ENCODE measurements around the gene APBA2.
"Not testable (repeated sequence)": the region's sequence is repeated elsewhere in the genome, so short reads cannot be mapped to it uniquely, and the experiment has no call there.

Gene APBA2

DNA sequence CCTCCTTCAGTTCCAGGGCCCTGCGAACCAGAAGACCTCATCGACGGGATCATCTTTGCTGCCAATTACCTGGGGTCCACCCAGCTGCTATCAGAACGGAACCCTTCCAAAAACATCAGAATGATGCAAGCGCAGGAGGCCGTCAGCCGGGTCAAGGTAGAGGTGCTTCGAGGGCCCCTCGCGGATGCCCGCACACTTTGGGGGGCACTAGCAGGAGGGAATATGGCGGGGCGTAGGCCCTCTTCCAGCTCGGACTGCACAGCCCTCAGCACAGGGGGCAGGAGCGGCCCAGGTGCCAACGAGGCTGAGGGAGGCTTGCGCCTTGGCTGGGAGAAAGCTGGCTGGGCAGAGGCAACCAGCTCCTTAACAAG, 207.3 kb downstream of the APBA2 start:
- H3K4me1 ChIP-seq, result no peaks in the 10 kb centered on the region
- in situ Hi-C loops (cut with MboI; ENCODE audit: low sequenced_read_pairs), result no loop called here
- H3K4me3 ChIP-seq, result no peak overlapping the region
- no peaks in the 10 kb centered on the region for H3K9me3 ChIP-seq
- no peak for DNase-seq (ENCODE audit: low spot score in 2 of 2)
- no peaks in the 10 kb centered on the region for H3K36me3 ChIP-seq (replicated peaks)
- H3K27me3 ChIP-seq (ENCODE audit: low read depth), result no peaks in the 10 kb centered on the region

DNA sequence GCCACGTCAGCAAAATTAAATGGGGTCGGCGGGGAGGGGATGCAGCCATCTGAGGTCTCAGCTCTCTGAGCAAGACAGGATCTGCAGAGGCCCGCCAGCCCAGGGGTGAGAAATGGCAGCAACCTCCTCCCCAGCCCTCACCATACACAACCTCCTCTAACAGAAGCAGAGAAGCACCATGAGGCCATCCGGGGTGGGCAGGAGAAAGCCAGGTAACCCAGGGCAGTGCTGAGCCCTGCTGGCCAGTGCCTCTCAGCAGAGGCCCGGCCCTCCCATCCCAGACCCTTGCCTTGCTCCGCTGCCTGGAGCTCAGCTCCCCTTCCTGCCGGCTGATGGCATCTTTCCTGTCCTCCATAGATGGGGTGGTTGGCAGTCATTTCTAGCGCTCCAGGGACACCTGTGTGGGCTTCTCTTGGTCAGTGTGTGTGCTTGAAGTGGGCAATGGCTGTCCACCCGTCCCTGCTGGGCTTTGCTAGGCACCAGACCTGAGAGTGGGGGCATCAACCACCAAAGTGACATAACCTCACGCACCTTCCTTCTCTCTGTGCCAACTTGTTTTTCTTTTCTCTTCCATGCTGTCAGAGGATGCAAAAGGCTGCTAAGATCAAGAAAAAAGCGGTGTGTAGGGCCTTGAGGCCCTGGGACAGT, 208.0 kb downstream of the APBA2 start:
- H3K9me3 ChIP-seq, result no peaks in the 10 kb centered on the region
- H3K4me1 ChIP-seq, result no peaks in the 10 kb centered on the region
- in situ Hi-C loops (cut with MboI; ENCODE audit: low sequenced_read_pairs), result no loop called here
- H3K27me3 ChIP-seq (ENCODE audit: low read depth), result no peaks in the 10 kb centered on the region
- no peak overlapping the region for H3K4me3 ChIP-seq
- H3K36me3 ChIP-seq (replicated peaks), result no peaks in the 10 kb centered on the region
- DNase-seq (ENCODE audit: low spot score in 2 of 2), result no peak

DNA sequence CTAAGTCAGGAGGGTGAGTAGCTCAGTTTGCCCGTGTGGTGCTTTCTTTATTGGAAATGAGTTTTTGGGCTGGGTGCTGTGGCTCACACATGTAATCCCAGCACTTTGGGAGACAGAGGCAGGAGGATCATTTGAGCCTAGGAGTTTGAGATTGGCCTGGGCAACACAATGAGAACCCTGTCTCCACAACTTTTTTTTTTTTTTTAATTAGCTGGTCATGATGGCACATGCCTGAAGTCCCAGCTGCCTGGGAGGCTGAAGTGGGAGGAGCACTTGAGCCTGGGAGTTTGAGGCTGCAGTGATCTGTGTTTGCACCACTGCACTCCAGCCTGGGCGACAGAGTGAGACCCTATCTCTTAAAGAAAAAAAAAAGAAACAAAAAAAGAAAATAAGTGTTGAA, 208.9 kb downstream of the APBA2 start:
- H3K4me1 ChIP-seq, result no peaks in the 10 kb centered on the region
- in situ Hi-C loops (cut with MboI; ENCODE audit: low sequenced_read_pairs), result no loop called here
- no peaks in the 10 kb centered on the region for H3K27me3 ChIP-seq (ENCODE audit: low read depth)
- H3K4me3 ChIP-seq, result no peak overlapping the region
- H3K9me3 ChIP-seq, result no peaks in the 10 kb centered on the region
- H3K36me3 ChIP-seq (replicated peaks), result no peaks in the 10 kb centered on the region
- DNase-seq (ENCODE audit: low spot score in 2 of 2), result no peak

DNA sequence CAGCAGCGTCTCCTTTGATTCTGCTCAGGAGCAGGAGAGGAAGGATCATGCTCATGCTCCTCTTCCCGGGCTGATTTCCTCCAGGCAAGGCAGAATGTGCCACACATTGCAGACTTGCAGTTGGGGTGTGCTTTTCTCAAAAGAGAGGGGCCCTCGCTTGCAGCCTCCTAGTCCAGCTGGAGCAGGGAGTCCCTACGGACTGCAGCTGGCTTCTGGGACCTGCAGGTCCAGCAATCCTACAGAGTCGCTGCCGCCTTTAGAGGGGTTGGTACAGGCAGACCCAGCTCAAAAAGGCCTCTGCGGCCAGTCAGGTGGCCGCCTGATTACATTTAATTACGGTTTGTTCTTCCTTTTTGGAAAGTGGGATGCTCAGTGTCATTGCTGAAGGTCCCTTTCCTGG, 210.0 kb downstream of the APBA2 start:
- Histone ChIP-seq H3K27me3 (ENCODE audit: low read depth) (no peaks in the 10 kb centered on the region), H3K4me1 (no peaks in the 10 kb centered on the region), H3K36me3 (replicated peaks) (no peaks in the 10 kb centered on the region), H3K9me3 (no peaks in the 10 kb centered on the region), H3K4me3 (no peak overlapping the region)
- in situ Hi-C loops (cut with MboI; ENCODE audit: low sequenced_read_pairs), result no loop called here
- no peak for DNase-seq (ENCODE audit: low spot score in 2 of 2)

DNA sequence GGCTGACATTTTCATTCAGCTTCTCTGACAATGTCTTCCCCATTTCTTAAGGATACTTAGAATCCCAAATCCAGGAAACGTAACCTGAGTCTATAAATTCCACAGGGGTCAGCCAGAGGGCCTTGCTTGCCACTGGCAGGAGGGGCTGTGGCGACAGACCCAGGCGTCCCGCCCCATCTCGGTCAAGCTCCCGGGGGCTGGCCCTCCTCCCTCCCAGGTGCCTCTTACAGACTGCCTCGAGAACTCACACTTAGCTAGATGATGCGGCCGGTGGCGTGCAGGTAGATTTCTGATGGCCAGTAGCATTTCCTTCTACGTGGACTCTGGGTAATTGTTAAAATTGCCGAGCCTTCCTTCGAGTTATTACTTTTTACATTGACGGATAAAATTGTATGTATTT, 211.4 kb downstream of the APBA2 start:
- DNase-seq (ENCODE audit: low spot score in 2 of 2), result no peak
- in situ Hi-C loops (cut with MboI; ENCODE audit: low sequenced_read_pairs), result no loop called here

DNA sequence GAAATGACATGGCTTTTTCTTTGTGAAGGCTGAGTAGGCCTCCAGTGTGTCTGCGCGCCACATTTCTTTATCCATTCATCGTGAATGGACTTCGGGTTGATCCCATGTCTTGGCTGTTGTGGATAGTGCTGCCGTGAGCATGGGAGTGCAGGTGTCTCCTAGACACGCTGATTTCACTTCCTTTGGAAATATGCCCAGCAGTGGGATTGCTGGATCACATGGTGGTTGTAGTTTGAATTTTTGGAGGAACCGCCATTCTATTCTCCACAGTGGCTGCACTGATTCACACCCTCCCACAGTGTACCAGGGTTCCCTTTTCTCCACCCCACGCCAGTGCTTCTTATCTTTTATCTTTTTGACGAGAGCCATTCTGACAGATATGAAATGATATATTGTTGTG, 212.2 kb downstream of the APBA2 start:
- Histone ChIP-seq H3K4me3 (no peak overlapping the region), H3K9me3 (no peaks in the 10 kb centered on the region), H3K36me3 (replicated peaks) (no peaks in the 10 kb centered on the region), H3K4me1 (peaks cover 10% of the 10 kb centered on the region), H3K27me3 (ENCODE audit: low read depth) (no peaks in the 10 kb centered on the region)
- no peak for DNase-seq (ENCODE audit: low spot score in 2 of 2)
- in situ Hi-C loops (cut with MboI; ENCODE audit: low sequenced_read_pairs), result no loop called here

More for the DNA sequence above, 211.4 kb downstream of the APBA2 start:
- H3K4me1 ChIP-seq, result peaks cover 10% of the 10 kb centered on the region
- H3K27me3 ChIP-seq (ENCODE audit: low read depth), result no peaks in the 10 kb centered on the region
- no peak overlapping the region for H3K4me3 ChIP-seq
- H3K9me3 ChIP-seq, result no peaks in the 10 kb centered on the region
- H3K36me3 ChIP-seq (replicated peaks), result no peaks in the 10 kb centered on the region

DNA sequence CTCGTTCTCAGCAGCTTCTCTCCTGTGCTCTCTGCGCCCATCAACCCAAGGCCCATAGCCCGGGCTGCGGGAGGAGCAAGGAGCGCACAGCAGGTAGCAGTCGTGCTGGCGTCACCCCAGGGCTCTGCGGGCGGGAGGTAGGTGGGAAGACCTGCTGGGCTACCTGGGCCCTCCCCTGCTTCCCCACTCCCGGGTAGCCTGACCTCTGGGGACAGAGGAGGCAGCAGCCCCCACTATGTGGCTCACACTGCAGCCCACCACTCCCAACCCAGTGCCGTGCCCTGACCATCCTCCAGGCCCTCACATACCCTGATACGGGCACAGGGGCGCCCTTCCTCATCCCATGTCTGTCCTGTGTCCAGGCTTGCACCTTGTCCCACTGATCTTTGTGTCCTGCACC, 212.9 kb downstream of the APBA2 start:
- no peaks in the 10 kb centered on the region for H3K36me3 ChIP-seq (replicated peaks)
- in situ Hi-C loops (cut with MboI; ENCODE audit: low sequenced_read_pairs), result no loop called here
- no peaks in the 10 kb centered on the region for H3K27me3 ChIP-seq (ENCODE audit: low read depth)
- H3K4me3 ChIP-seq, result no peak overlapping the region
- no peaks in the 10 kb centered on the region for H3K9me3 ChIP-seq
- H3K4me1 ChIP-seq, result peaks cover 10% of the 10 kb centered on the region
- no peak for DNase-seq (ENCODE audit: low spot score in 2 of 2)

DNA sequence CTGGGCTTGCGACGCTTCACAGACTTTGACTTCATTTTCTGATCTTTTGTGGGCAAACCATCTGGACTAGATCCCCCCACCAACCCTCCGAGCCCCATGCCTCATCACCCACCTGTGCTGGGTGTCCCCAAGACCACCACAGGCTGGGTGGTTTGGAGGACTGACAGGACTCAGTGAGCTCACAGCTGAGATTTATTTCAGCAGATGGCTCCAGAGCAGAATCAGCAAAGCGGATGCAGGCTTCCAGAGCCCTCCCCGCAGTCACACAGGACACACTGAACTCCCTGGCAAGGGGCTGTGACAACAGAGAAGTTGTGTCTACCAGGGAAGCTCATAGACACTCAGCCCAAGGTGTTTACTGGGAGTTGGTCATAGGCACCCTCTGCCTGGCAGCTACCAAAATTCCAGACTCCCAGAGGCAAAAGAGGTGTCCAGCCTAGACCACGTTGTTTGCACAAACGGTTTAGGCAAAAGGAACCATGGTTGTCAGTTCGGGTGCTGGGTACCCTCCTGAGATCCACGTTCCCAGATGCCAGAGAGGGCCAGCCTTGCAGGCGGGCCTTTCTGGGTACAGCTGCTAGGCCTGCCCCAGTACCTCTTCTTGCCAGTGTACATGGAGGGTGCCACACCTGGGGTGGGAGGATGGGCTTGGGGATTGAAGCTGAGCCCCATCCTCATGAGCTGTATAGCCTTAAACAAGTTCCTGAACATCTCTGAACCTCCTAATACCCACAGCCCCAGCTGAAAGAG, 213.5 kb downstream of the APBA2 start:
- no peaks in the 10 kb centered on the region for H3K27me3 ChIP-seq (ENCODE audit: low read depth)
- peaks cover 10% of the 10 kb centered on the region for H3K4me1 ChIP-seq
- no peak for DNase-seq (ENCODE audit: low spot score in 2 of 2)
- no peak overlapping the region for H3K4me3 ChIP-seq
- in situ Hi-C loops (cut with MboI; ENCODE audit: low sequenced_read_pairs), result no loop called here
- H3K36me3 ChIP-seq (replicated peaks), result no peaks in the 10 kb centered on the region
- H3K9me3 ChIP-seq, result no peaks in the 10 kb centered on the region

DNA sequence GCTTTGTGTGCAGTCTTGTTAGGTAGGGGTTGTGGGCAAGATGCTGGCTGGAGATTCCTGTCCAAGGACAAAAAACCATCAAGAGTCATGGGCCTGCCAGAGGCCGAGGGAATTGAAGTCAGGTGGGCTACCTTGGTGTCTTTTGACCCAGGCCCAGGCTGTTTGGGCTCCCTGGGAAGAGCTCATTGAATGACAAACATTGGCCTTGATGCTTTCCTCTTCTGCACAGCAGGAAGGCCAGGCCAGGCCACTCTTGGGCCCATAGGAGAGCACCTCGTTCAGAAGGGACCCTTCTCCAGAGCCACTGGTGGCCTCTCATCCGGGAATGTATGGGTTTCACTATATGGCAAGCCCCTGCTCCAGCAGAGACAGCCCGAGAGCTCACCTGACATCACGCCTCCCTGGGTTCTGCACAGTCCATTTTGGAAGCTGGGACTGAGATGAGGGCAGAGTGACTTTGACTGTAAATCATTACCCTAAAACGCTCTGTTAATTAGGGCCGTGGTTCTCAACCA, 214.8 kb downstream of the APBA2 start:
- in situ Hi-C loops (cut with MboI; ENCODE audit: low sequenced_read_pairs), result no loop called here
- no peaks in the 10 kb centered on the region for H3K36me3 ChIP-seq (replicated peaks)
- no peaks in the 10 kb centered on the region for H3K9me3 ChIP-seq
- no peak for DNase-seq (ENCODE audit: low spot score in 2 of 2)
- H3K27me3 ChIP-seq (ENCODE audit: low read depth), result no peaks in the 10 kb centered on the region
- H3K4me1 ChIP-seq, result peaks cover 10% of the 10 kb centered on the region
- H3K4me3 ChIP-seq, result no peak overlapping the region

DNA sequence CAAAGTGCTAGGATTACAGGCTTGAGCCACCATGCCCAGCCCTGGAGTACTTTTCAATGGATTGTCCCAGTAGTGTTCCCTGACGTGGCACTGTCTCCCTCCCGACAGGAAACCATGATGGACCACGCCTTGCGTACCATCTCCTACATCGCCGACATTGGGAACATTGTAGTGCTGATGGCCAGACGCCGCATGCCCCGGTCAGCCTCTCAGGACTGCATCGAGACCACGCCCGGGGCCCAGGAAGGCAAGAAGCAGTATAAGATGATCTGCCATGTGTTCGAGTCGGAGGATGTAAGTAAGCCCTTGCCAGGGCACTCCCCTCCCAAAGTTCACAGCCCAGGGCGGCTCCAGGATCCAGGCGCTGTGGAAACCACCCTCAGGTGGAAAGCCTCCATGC, 215.7 kb downstream of the APBA2 start:
- peak in 1 of 2 experiments; percentile 37 for DNase-seq (ENCODE audit: low spot score in 2 of 2)
- Histone ChIP-seq H3K9me3 (no peaks in the 10 kb centered on the region), H3K27me3 (ENCODE audit: low read depth) (no peaks in the 10 kb centered on the region), H3K4me3 (no peak overlapping the region), H3K36me3 (replicated peaks) (no peaks in the 10 kb centered on the region), H3K4me1 (peaks cover 10% of the 10 kb centered on the region)
- in situ Hi-C loops (cut with MboI; ENCODE audit: low sequenced_read_pairs), result no loop called here

DNA sequence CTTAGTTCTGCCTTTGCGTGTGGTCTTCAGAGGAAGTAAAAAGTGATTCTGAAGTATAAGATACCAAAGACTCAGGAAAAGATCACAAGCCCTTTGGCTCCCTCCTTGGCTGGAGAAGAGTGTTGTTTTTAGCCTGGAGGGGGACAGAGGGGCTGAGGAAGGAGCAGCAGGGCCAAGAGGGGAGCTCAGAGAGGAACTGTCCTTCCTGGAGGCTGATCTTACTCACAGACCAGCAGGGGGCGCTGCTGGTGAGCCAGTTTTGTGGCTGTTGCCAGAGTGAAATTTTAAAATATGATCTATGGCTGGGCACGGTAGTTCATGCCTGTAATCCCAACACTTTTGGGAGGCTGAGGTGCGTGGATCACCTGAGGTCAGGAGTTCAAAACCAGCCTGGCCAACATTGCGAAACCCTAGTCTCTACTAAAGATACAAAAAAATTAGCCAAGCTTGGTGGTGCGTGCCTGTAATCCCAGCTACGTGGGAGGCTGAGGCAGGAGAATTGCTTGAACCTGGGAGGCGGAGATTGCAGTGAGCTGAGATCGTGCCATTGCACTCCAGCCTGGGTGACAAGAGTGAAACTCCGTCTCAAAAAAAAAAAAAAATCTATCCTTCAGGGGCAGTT, 216.5 kb downstream of the APBA2 start:
- H3K27me3 ChIP-seq (ENCODE audit: low read depth); H3K36me3 ChIP-seq (replicated peaks); H3K4me3 ChIP-seq; H3K4me1 ChIP-seq; in situ Hi-C loops (cut with MboI; ENCODE audit: low sequenced_read_pairs); H3K9me3 ChIP-seq: not testable (repeated sequence)
- peak; percentile 47 to 79 for DNase-seq (ENCODE audit: low spot score in 2 of 2)

DNA sequence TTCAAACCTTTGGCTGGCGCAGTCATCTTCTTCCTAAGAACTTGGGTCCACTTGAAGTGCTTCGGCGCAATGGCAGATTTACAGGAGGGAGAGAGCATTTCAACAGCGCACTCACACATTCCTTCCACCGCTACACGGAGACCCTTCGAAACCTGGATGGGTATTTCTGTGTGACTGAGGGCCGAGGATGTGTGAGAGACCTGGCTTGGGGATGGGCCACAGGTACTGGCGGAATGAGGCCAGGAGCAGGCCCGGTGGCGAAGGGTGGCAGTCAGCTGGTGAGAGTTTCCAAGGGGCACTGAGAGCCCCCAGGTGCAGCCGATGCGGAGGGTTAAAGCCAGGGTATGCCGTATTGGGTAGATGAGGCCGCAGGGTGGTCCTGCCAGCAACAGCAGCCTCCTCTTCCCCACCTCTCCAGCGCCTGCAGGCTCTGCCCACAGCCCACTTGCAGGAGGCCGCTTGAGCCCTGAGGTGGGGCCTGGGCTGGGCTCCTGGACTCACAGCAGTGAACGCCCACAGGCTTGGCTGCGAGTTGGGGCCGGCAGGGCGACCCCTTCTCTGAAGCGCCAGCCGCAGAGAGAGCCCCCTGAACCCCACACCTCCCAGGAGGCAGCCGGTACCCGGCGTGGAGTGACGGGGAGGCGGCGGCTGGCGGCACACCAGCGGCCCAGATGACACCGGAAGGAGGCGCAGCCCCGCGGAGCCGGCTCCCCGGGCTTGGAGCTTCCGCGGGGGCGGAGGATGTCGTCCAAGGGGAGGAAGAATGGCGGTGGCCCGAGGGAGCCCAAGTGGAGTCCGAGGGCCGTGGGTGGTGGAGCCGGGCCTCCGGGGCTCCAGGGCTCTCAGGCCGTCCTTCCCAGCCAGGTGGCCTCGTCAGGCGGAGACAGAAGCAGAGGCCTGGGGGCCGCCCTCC, 217.4 kb downstream of the APBA2 start:
- in situ Hi-C loops (cut with MboI; ENCODE audit: low sequenced_read_pairs), result no loop called here
- no peak for DNase-seq (ENCODE audit: low spot score in 2 of 2)
- H3K36me3 ChIP-seq (replicated peaks), result no peaks in the 10 kb centered on the region
- no peak overlapping the region for H3K4me3 ChIP-seq
- H3K9me3 ChIP-seq, result no peaks in the 10 kb centered on the region
- H3K27me3 ChIP-seq (ENCODE audit: low read depth), result no peaks in the 10 kb centered on the region
- H3K4me1 ChIP-seq, result peaks cover 10% of the 10 kb centered on the region

DNA sequence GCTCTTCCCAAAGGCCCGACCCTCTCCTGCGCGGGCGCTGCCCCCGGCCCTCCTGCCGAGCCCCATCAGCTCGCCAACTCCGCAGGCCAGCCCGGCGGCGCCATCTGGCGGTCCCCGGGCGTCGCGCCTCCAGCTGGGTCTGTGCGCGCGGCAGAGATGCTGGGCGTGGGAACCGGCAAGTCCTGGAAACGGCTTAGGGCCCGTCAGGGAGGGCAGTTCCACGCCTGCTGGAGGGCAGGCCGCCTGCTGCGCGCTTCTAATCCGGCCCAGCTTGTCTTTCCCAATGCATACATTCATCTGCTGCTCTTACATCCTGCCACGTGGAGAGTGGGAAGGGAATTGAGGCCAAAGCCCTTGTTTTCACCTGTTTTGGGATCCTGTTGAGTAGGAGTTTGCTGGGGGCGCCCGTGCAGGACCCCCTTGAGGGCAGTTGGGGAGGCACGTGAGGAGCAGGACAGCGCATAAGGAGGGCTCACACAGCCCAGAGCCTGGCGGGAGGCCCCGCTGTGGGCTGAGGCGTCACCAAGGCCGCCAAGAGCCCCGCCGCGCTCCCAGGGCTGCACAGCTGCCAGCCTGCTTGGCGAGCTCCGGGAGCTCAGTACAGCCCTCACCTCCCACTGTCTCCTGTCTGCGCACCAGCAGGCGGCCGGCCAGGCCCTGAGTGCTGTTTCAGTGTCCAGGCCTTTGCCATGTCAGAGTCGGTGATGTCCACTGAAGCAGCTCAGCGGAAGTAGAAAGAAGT, 218.2 kb downstream of the APBA2 start:
- no peaks in the 10 kb centered on the region for H3K9me3 ChIP-seq
- H3K36me3 ChIP-seq (replicated peaks), result no peaks in the 10 kb centered on the region
- no peak overlapping the region for H3K4me3 ChIP-seq
- no peak for DNase-seq (ENCODE audit: low spot score in 2 of 2)
- in situ Hi-C loops (cut with MboI; ENCODE audit: low sequenced_read_pairs), result no loop called here
- peaks cover 10% of the 10 kb centered on the region for H3K4me1 ChIP-seq
- H3K27me3 ChIP-seq (ENCODE audit: low read depth), result no peaks in the 10 kb centered on the region
